Measurements from ENCODE around the gene GIPC3. TPM values are rescaled to one million over a fixed set of nuclear protein-coding genes. Genes with fewer than 3 reads are reported as not detected.

The GIPC3 gene
- total and polyA plus RNA-seq, 2 donors = 0.52 to 0.91 TPM

DNA sequence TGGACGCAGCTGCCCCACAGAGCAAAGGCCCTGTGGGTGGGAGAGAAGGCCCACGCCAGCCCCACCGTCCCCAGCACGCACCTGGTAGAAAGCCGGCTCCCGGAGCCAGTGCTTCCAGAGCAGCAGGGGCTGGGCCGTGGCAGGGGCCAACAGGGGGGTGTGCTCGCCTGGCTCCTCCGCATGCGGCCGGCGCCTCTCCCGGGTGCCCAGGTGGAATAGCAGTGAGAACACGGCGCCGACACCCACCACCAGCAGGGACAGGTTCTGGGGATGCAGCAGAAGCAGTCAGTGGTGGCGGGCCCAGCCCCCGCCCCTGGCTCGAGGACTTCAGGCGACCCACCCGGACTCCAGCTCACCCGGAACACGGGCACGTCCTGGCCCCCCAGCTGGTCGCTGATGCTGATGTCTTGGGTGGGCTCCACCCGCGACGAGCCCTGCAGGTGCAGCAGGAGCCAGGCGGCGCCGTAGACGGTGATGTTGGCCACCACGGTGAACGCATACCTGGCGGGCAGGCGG lies 37.5 kb upstream of the GIPC3 start:
- 93% methylated on average over 36 of the region's 36 CpGs for WGBS
- Histone ChIP-seq H3K27me3 (ENCODE audit: control insufficient read depth in 2 of 2, insufficient read depth in 1 of 2, low read length in 1 of 2) (no peaks in the 10 kb centered on the region), H3K4me1 (ENCODE audit: control insufficient read depth in 2 of 2, insufficient read depth in 2 of 2, low read length in 2 of 2) (peaks cover 1 to 9% of the 10 kb centered on the region in 2 donors), H3K36me3 (ENCODE audit: control insufficient read depth in 2 of 2, insufficient read depth in 2 of 2, low read length in 1 of 2) (peaks cover 69 to 70% of the 10 kb centered on the region in 2 donors), H3K9me3 (ENCODE audit: control insufficient read depth in 2 of 2, insufficient read depth in 1 of 2, low read length in 1 of 2) (no peaks in the 10 kb centered on the region), H3K27ac (ENCODE audit: low read depth in 1 of 2, low read length in 1 of 2) (no peak overlapping the region), H3K4me3 (ENCODE audit: low read length in 2 of 2) (no peak overlapping the region)
- DNase-seq (ENCODE audit: low read depth in 6 of 9, low spot score in 9 of 9) = no peak

DNA sequence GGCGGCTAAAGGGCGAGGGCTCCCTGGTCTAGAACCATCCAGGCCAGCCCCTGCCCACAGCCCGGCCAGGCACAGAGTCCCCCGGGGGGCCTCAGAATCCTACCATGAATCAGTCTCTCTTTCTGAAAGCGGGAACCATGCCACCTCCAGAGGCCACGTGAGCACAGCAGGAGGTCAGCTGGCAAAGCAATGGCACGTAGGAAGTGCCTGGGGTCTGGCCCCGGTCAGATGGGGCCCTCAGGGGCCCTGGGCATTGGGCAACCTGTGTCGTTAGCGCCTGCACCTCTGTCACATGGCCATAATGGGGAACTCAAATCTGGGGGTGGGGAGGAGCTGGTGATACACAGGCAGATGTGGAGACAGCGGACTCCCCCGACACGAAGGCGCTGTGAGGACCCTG lies 36.7 kb upstream of the GIPC3 start:
- WGBS = 96% methylated on average over 14 of the region's 14 CpGs
- Histone ChIP-seq H3K27me3 (ENCODE audit: control insufficient read depth in 2 of 2, insufficient read depth in 1 of 2, low read length in 1 of 2) (no peaks in the 10 kb centered on the region), H3K9me3 (ENCODE audit: control insufficient read depth in 2 of 2, insufficient read depth in 1 of 2, low read length in 1 of 2) (no peaks in the 10 kb centered on the region), H3K4me1 (ENCODE audit: control insufficient read depth in 2 of 2, insufficient read depth in 2 of 2, low read length in 2 of 2) (peaks cover 6 to 15% of the 10 kb centered on the region in 2 donors), H3K4me3 (ENCODE audit: low read length in 2 of 2) (no peak overlapping the region), H3K27ac (ENCODE audit: low read depth in 1 of 2, low read length in 1 of 2) (no peak overlapping the region), H3K36me3 (ENCODE audit: control insufficient read depth in 2 of 2, insufficient read depth in 2 of 2, low read length in 1 of 2) (peaks cover 64 to 65% of the 10 kb centered on the region in 2 donors)
- no peak for DNase-seq (ENCODE audit: low read depth in 6 of 9, low spot score in 9 of 9)

GRCh38 chr19:3549816-3550215 lies 35.5 kb upstream of the GIPC3 start:
- H3K27me3 ChIP-seq (ENCODE audit: control insufficient read depth in 2 of 2, insufficient read depth in 1 of 2, low read length in 1 of 2) = no peaks in the 10 kb centered on the region
- no peak overlapping the region for H3K27ac ChIP-seq (ENCODE audit: low read depth in 1 of 2, low read length in 1 of 2)
- no peak overlapping the region for H3K4me3 ChIP-seq (ENCODE audit: low read length in 2 of 2)
- DNase-seq (ENCODE audit: low read depth in 6 of 9, low spot score in 9 of 9) = no peak
- no peaks in the 10 kb centered on the region for H3K9me3 ChIP-seq (ENCODE audit: control insufficient read depth in 2 of 2, insufficient read depth in 1 of 2, low read length in 1 of 2)
- WGBS = 96% methylated on average over 10 of the region's 10 CpGs
- peaks cover 53% of the 10 kb centered on the region in 2 donors for H3K36me3 ChIP-seq (ENCODE audit: control insufficient read depth in 2 of 2, insufficient read depth in 2 of 2, low read length in 1 of 2)
- peaks cover 12 to 27% of the 10 kb centered on the region in 2 donors for H3K4me1 ChIP-seq (ENCODE audit: control insufficient read depth in 2 of 2, insufficient read depth in 2 of 2, low read length in 2 of 2)

DNA sequence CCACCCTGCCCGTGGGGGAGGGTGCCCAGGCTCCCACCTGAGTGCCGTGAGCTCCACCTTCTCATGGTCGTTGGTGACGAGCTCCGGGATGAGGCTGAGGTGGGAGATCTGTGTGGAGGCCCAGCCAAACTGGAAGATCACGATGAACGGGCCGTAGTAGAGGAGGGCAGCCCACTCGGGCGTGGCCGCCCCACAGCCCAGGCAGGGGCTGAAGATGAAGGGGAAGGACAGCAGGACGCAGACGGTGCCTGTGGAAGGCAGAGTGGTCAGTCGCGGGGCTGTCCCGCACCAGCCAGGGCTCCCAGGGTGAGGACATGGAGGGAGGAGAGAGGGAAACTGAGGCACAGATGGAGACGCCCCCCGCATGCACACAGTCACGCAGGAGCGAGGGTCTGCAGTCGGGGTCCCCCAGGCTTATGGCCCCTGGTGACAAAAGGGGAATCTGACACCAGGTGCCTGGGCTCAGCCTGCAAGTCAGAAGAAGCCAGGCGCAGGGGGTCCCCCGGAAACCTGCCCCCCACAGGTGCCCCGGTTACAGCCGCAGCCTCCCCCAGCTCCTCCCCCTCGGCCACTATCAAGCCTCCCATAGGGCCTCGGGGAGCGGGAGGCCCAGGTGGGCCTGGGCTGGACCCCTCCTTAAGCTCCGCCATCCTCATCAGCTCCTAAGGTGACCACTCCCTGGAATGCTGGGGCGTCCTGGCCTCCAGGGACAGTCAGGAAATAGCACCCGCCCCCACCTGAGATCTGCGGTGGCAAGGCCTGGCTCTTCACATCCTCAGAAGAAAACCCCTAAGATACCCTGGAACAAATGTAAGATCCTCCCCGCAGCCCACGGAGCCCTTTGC lies 34.1 kb upstream of the GIPC3 start:
- Histone ChIP-seq H3K36me3 (ENCODE audit: control insufficient read depth in 2 of 2, insufficient read depth in 2 of 2, low read length in 1 of 2) (peaks cover 43 to 48% of the 10 kb centered on the region in 2 donors), H3K4me3 (ENCODE audit: low read length in 2 of 2) (no peak overlapping the region), H3K27me3 (ENCODE audit: control insufficient read depth in 2 of 2, insufficient read depth in 1 of 2, low read length in 1 of 2) (no peaks in the 10 kb centered on the region), H3K4me1 (ENCODE audit: control insufficient read depth in 2 of 2, insufficient read depth in 2 of 2, low read length in 2 of 2) (peaks cover 23 to 41% of the 10 kb centered on the region in 2 donors), H3K9me3 (ENCODE audit: control insufficient read depth in 2 of 2, insufficient read depth in 1 of 2, low read length in 1 of 2) (no peaks in the 10 kb centered on the region), H3K27ac (ENCODE audit: low read depth in 1 of 2, low read length in 1 of 2) (no peak overlapping the region)
- no peak for DNase-seq (ENCODE audit: low read depth in 6 of 9, low spot score in 9 of 9)
- whole genome bisulfite sequencing = 97% methylated on average over 34 of the region's 34 CpGs

GRCh38 chr19:3551792-3552095 lies 33.5 kb upstream of the GIPC3 start:
- H3K4me3 ChIP-seq (ENCODE audit: low read length in 2 of 2) = no peak overlapping the region
- H3K27ac ChIP-seq (ENCODE audit: low read depth in 1 of 2, low read length in 1 of 2) = no peak overlapping the region
- peaks cover 38 to 44% of the 10 kb centered on the region in 2 donors for H3K36me3 ChIP-seq (ENCODE audit: control insufficient read depth in 2 of 2, insufficient read depth in 2 of 2, low read length in 1 of 2)
- H3K4me1 ChIP-seq (ENCODE audit: control insufficient read depth in 2 of 2, insufficient read depth in 2 of 2, low read length in 2 of 2) = peaks cover 26 to 46% of the 10 kb centered on the region in 2 donors
- no peaks in the 10 kb centered on the region for H3K9me3 ChIP-seq (ENCODE audit: control insufficient read depth in 2 of 2, insufficient read depth in 1 of 2, low read length in 1 of 2)
- no peaks in the 10 kb centered on the region for H3K27me3 ChIP-seq (ENCODE audit: control insufficient read depth in 2 of 2, insufficient read depth in 1 of 2, low read length in 1 of 2)
- DNase-seq (ENCODE audit: low read depth in 6 of 9, low spot score in 9 of 9) = no peak
- 96% methylated on average over 9 of the region's 9 CpGs for WGBS

DNA sequence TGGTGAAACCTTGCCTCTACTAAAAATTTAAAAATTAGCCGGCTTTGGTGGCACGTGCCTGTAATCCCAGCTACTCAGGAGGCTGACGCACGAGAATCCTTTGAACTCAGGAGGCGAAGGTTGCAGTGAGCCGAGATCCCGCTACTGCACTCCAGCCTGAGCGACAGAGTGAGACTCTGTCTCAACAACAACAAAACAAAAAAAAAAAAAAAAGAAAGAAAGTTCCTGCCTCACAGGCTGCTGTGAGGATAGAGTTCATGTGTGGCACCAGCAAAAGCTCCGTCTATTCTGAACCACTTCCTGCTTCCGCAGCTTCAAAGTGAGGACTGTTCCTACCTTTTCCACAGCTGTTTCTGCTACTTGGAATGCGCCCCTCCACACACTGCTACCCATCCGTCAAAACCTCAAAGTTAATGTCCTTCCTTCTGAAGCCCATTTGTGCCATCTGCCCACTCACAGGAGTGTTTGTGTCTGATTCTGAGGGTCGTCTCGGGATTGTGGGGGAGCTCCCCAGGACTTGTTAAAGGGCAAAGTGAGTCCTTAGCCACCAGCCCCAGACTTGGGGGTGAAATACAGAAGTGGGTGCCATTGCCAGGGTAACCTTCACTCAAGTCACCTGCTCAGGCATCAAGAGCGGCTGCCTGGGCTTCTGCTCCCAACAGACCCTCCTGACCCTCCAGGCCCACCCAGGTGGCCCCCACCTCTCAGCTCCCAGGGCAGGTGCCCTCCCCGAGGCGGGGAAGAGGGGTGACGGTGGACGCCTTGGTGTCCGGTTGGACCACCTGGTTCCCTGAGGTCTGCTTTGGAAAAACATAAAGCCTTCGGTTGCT lies 30.8 kb upstream of the GIPC3 start:
- Histone ChIP-seq H3K27me3 (ENCODE audit: control insufficient read depth in 2 of 2, insufficient read depth in 1 of 2, low read length in 1 of 2) (no peaks in the 10 kb centered on the region), H3K27ac (ENCODE audit: low read depth in 1 of 2, low read length in 1 of 2) (peak overlapping the region; percentile 88 to 95), H3K4me3 (ENCODE audit: low read length in 2 of 2) (peak overlapping the region; percentile 33 to 35), H3K36me3 (ENCODE audit: control insufficient read depth in 2 of 2, insufficient read depth in 2 of 2, low read length in 1 of 2) (peaks cover 15 to 20% of the 10 kb centered on the region in 2 donors), H3K4me1 (ENCODE audit: control insufficient read depth in 2 of 2, insufficient read depth in 2 of 2, low read length in 2 of 2) (peaks cover 30 to 53% of the 10 kb centered on the region in 2 donors), H3K9me3 (ENCODE audit: control insufficient read depth in 2 of 2, insufficient read depth in 1 of 2, low read length in 1 of 2) (no peaks in the 10 kb centered on the region)
- WGBS = 31% methylated on average over 21 of the region's 21 CpGs
- DNase-seq (ENCODE audit: low read depth in 6 of 9, low spot score in 9 of 9) = peak; percentile 55 to 91 (median 76)

DNA sequence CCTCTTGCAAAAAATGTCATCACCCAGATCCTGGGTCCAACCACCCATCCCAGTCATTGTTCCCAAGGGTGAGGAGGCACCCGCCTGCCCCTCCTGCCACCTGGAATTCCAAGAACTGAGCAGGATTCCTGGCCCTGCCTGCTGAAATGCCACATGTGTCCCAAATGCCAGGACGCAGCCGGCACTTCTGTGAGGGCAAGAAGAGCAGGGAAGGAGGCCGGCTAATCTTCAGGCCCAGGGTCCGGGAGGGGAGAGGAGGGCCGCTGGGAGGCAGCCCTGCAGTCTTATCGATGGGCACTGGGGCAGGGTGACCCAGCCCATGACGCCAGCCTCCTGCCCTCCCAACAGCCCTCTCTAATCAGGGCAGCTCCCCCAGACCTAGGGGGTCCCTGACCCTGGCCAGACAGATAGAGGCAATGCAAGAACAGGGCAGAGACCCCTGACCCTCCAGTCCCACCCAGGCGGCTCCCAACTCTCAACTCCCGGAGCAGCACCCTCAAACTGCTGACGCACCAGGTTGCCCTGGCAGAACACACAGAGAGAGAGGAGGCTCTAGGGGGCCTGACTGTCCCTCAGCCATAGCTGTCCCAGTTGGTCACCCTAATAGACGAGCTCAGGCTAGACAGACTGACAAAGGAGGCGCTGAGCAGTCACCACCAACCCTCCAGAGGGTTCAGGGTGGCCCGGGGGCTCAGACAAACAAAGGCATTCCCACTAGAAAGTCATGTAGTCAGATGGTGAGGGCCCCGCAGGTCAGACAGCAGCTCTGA lies 29.4 kb upstream of the GIPC3 start:
- peak overlapping the region; percentile 88 to 95 for H3K27ac ChIP-seq (ENCODE audit: low read depth in 1 of 2, low read length in 1 of 2)
- H3K4me3 ChIP-seq (ENCODE audit: low read length in 2 of 2) = peak overlapping the region; percentile 76 to 98
- DNase-seq (ENCODE audit: low read depth in 6 of 9, low spot score in 9 of 9) = no peak
- H3K36me3 ChIP-seq (ENCODE audit: control insufficient read depth in 2 of 2, insufficient read depth in 2 of 2, low read length in 1 of 2) = peaks cover 8 to 13% of the 10 kb centered on the region in 2 donors
- 92% methylated on average over 15 of the region's 15 CpGs for WGBS
- H3K27me3 ChIP-seq (ENCODE audit: control insufficient read depth in 2 of 2, insufficient read depth in 1 of 2, low read length in 1 of 2) = no peaks in the 10 kb centered on the region
- H3K9me3 ChIP-seq (ENCODE audit: control insufficient read depth in 2 of 2, insufficient read depth in 1 of 2, low read length in 1 of 2) = no peaks in the 10 kb centered on the region
- peaks cover 30 to 57% of the 10 kb centered on the region in 2 donors for H3K4me1 ChIP-seq (ENCODE audit: control insufficient read depth in 2 of 2, insufficient read depth in 2 of 2, low read length in 2 of 2)

DNA sequence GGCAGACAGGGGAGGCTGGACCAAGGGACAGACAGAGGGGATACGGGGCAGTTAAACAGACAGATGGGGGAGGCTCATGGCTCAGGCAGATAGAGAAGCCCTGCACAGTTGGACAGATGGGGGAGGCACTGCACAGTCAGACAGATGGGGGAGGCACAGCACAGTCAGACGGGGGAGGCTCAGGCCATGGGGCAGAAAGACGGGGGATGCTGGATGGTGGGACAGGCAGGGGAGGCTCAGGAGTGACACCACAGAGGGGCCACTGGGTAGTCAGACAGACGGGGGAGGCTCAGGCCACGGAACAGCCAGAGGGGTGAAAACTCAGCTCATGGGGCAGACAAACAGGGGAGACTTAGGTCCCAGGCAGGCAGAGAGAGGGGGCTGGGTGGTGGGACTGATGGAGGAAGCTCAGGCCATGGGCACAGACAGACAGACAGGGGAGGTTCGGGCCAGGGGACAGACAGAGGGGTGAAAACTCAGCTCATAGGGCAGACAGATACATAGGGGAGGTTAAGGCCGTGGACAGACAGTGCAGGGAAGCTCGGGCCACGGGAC lies 28.8 kb upstream of the GIPC3 start:
- 37% methylated on average over 9 of the region's 9 CpGs for WGBS

More for the DNA sequence above, 28.8 kb upstream of the GIPC3 start:
- Histone ChIP-seq H3K4me3 (ENCODE audit: low read length in 2 of 2) (peak overlapping the region; percentile 76 to 98), H3K27me3 (ENCODE audit: control insufficient read depth in 2 of 2, insufficient read depth in 1 of 2, low read length in 1 of 2) (no peaks in the 10 kb centered on the region), H3K4me1 (ENCODE audit: control insufficient read depth in 2 of 2, insufficient read depth in 2 of 2, low read length in 2 of 2) (peaks cover 30 to 57% of the 10 kb centered on the region in 2 donors), H3K9me3 (ENCODE audit: control insufficient read depth in 2 of 2, insufficient read depth in 1 of 2, low read length in 1 of 2) (no peaks in the 10 kb centered on the region), H3K36me3 (ENCODE audit: control insufficient read depth in 2 of 2, insufficient read depth in 2 of 2, low read length in 1 of 2) (peaks cover under 1 to 9% of the 10 kb centered on the region in 2 donors), H3K27ac (ENCODE audit: low read depth in 1 of 2, low read length in 1 of 2) (peak overlapping the region; percentile 57 to 79)
- no peak for DNase-seq (ENCODE audit: low read depth in 6 of 9, low spot score in 9 of 9)
